GM23338 (cell line): ENCODE results near the gene HACD3. TPM values are rescaled to one million over a fixed set of nuclear protein-coding genes. Genes with fewer than 3 reads are reported as not detected.

ENCODE experiments used
- ATAC-seq: fragments of 200-7000 bp; cut with Tn5 transposase; 3 replicates; pipeline ENCODE4 v1.9.1; 2020
- DNase-seq: peaks from one replicate; pipeline ENCODE4 v3.0.0-alpha.2; 2015; ENCODE audit warnings: low spot score
- H2AFZ ChIP-seq: fragments of 200-600 bp; sonication (generic); 2 replicates; pipeline ENCODE4 v1.8.0; 2016; ENCODE audit warnings: antibody characterized with exemption, mild to moderate bottlenecking, moderate library complexity
- H3F3A ChIP-seq: fragments of 200-600 bp; sonication (generic); replicated peaks from 2 replicates; pipeline ENCODE4 v1.8.0; 2017; ENCODE audit warnings: antibody characterized with exemption, mixed run types, low read depth
- H3K27ac ChIP-seq: fragments of 200-600 bp; sonication (generic); 2 replicates; pipeline ENCODE4 v1.6.1; 2016; ENCODE audit warnings: low read depth
- H3K27me3 ChIP-seq: fragments of 200-600 bp; sonication (generic); 2 replicates; pipeline ENCODE4 v1.8.0; 2016; ENCODE audit warnings: mild to moderate bottlenecking, mixed run types, moderate library complexity; ENCODE audit not compliant: insufficient read depth
- H3K36me3 ChIP-seq: fragments of 200-600 bp; sonication (generic); 2 replicates; pipeline ENCODE4 v1.8.0; 2016; ENCODE audit warnings: mild to moderate bottlenecking; ENCODE audit not compliant: insufficient read depth
- H3K4me1 ChIP-seq: fragments of 200-600 bp; sonication (generic); 2 replicates; pipeline ENCODE4 v1.8.0; 2016; ENCODE audit warnings: mild to moderate bottlenecking, moderate library complexity; ENCODE audit not compliant: insufficient read depth
- H3K4me2 ChIP-seq: fragments of 200-600 bp; sonication (generic); 2 replicates; pipeline ENCODE4 v1.7.1; 2017; ENCODE audit warnings: mixed run types
- H3K4me3 ChIP-seq: fragments of 200-600 bp; sonication (generic); 2 replicates; pipeline ENCODE4 v1.6.1; 2016; ENCODE audit warnings: mixed run types
- H3K79me2 ChIP-seq: fragments of 200-600 bp; sonication (generic); replicated peaks from 2 replicates; pipeline ENCODE4 v1.8.0; 2017; ENCODE audit warnings: mild to moderate bottlenecking; ENCODE audit not compliant: insufficient read depth
- H3K9me2 ChIP-seq: fragments of 200-600 bp; sonication (generic); 2 replicates; pipeline ENCODE4 v1.8.0; 2017; ENCODE audit not compliant: insufficient read depth
- H4K20me1 ChIP-seq: fragments of 200-600 bp; sonication (generic); replicated peaks from 2 replicates; pipeline ENCODE4 v1.8.0; 2017; ENCODE audit warnings: mild to moderate bottlenecking; ENCODE audit not compliant: insufficient read depth
- H3K27ac Mint-ChIP-seq: 2 replicates; pipeline ENCODE4 v1.8.0; 2020; ENCODE audit warnings: inconsistent platforms, mild to moderate bottlenecking, moderate library complexity, mixed read lengths
- H3K27me3 Mint-ChIP-seq: 3 replicates; pipeline ENCODE4 v1.8.0; 2022; ENCODE audit warnings: low read depth, mild to moderate bottlenecking, moderate library complexity, mixed read lengths, inconsistent platforms; ENCODE audit not compliant: insufficient read depth, poor library complexity
- H3K36me3 Mint-ChIP-seq: 3 replicates; pipeline ENCODE4 v1.8.0; 2021; ENCODE audit warnings: low read depth, mild to moderate bottlenecking, inconsistent platforms, moderate library complexity, mixed read lengths
- H3K4me1 Mint-ChIP-seq: 3 replicates; pipeline ENCODE4 v1.8.0; 2020; ENCODE audit warnings: mild to moderate bottlenecking, inconsistent platforms, mixed read lengths
- H3K4me3 Mint-ChIP-seq: 3 replicates; pipeline ENCODE4 v1.8.0; 2021; ENCODE audit warnings: moderate library complexity, mild to moderate bottlenecking, inconsistent platforms, mixed read lengths
- H3K9me3 Mint-ChIP-seq: 3 replicates; pipeline ENCODE4 v1.8.0; 2020; ENCODE audit warnings: moderate library complexity, mild to moderate bottlenecking, inconsistent platforms, mixed read lengths
- CREB1 ChIP-seq: fragments of 250-450 bp; sonication (Bioruptor Pico); IDR thresholded peaks from 2 replicates; pipeline ENCODE4 v1.5.0; 2020; ENCODE audit warnings: low read depth, mild to moderate bottlenecking, moderate library complexity
- EZH2 ChIP-seq: fragments of 200-600 bp; sonication (generic); IDR thresholded peaks from one replicate; pipeline ENCODE4 v1.8.0; 2017; ENCODE audit warnings: antibody characterized with exemption, mild to moderate bottlenecking, low read depth; ENCODE audit not compliant: unreplicated experiment
- EZH2phosphoT487 ChIP-seq: fragments of 200-600 bp; sonication (generic); IDR thresholded peaks from one replicate; pipeline ENCODE4 v1.8.1; 2018; ENCODE audit warnings: antibody characterized with exemption; ENCODE audit not compliant: unreplicated experiment
- JUNB ChIP-seq: IDR thresholded peaks from one replicate; pipeline ENCODE4 v1.6.1; 2016; ENCODE audit warnings: antibody characterized with exemption; ENCODE audit not compliant: unreplicated experiment
- NANOG ChIP-seq: IDR thresholded peaks from 2 replicates; pipeline ENCODE4 v1.6.1; 2016; ENCODE audit warnings: antibody characterized with exemption, borderline replicate concordance
- POLR2AphosphoS5 ChIP-seq: IDR thresholded peaks from 2 replicates; pipeline ENCODE4 v1.6.1; 2016; ENCODE audit warnings: antibody characterized with exemption, low read depth
- STAT1 ChIP-seq: IDR thresholded peaks from one replicate; pipeline ENCODE4 v1.6.1; 2016; ENCODE audit warnings: antibody characterized with exemption; ENCODE audit not compliant: unreplicated experiment
- ZNF114 ChIP-seq: fragments of 250-450 bp; sonication (Bioruptor Pico); IDR thresholded peaks from 2 replicates; pipeline ENCODE4 v1.5.0; 2020; ENCODE audit warnings: mild to moderate bottlenecking, moderate library complexity
- ZNF331 ChIP-seq: fragments of 250-450 bp; sonication (Bioruptor Pico); IDR thresholded peaks from 2 replicates; pipeline ENCODE4 v1.5.0; 2020; ENCODE audit warnings: low read depth, mild to moderate bottlenecking, moderate library complexity
- polyA plus RNA-seq: library from polyadenylated mRNA; unstranded; fragments of >200 nt; fragmentation: Nextera tagmentation; extraction: Ambion mirVana; gene quantifications from 2 replicates; pipeline ENCODE4 v1.2.1, GENCODE V29; 2016
- total RNA-seq: library from RNA; depleted of rRNA; stranded (reverse); fragments of >200 nt; shearing (Covaris generic); gene quantifications from 2 replicates; pipeline ENCODE4 v1.2.3, GENCODE V29; 2014
- TF ChIP-seq, protein P1 (sequence below): fragments of 250-450 bp; sonication (Bioruptor Pico); IDR thresholded peaks from 2 replicates; pipeline ENCODE4 v1.5.0; 2020; ENCODE audit warnings: mild to moderate bottlenecking, moderate library complexity
- TF ChIP-seq, protein P2 (sequence below): IDR thresholded peaks from one replicate; pipeline ENCODE4 v1.6.1; 2018; ENCODE audit warnings: antibody characterized with exemption; ENCODE audit not compliant: unreplicated experiment
- TF ChIP-seq, protein P3 (sequence below), 2 experiments: fragments of 200-600 bp in 1 of 2; sonication (generic) in 1 of 2; conservative IDR thresholded peaks; 2 replicates each; pipeline versions ENCODE4 v1.5.1 to v1.6.1; 2016 to 2017; ENCODE audit warnings: antibody characterized with exemption in 2 of 2, low read depth in 2 of 2, mild to moderate bottlenecking in 2 of 2, moderate library complexity in 1 of 2

Gene HACD3
- total and polyA plus RNA-seq, 2 experiments from 2014 or later = 123 to 131 TPM

DNA sequence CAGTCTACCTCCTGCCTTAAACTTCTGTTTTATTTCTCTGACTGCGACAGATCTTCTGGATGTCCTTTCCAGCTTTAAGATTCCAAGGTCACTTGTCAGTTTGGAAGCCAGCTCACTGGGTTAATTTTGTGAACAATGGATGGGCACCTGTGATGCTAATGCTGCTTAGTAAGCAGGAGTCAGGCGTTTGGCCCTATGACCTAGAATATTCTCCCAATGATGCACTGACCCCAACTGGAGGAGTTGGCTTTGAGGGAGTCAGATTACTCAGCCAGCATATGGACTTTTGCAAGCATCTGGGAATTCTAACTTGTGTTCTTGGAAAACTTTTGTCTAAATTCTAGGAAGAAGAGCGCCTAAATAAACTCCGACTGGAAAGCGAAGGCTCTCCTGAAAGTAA, 28.1 kb downstream of the HACD3 start (continued):
- no peak for TF ChIP-seq EZH2phosphoT487

DNA sequence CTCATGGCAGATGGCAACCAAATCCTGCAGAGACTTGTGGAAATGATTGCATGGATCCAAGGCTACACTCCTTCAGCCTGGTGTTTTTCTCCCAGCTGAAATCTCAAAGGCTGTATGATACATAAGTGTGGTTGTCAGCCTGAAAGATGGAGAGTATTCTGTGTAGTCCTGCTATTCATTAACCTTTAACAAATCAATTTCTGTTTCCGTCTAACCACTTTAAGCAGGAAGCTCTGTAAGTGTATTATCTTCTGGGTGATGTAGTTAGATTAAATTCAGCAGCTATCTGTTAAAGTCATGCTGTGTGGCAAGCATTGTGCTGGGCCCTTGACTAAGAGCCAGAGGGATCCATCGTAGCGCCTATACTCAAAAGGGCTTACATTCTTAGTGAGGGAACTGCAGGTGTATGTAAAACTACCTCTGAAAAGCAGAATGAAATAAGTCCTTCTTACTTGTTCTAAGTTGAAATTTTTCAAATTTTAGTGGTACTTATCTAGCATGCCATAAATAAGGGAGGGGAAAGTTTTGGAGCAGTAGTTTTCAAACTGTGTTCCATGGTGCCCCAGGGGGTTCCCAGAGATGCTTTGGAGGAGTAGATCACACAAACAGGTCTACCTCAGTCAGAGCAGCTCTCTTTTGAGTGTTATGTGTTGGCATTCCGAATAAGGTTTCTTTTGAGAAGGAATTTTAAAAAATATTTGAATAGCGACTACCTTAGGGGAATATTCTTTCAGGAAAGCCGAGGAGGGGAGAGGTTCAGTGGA, 28.9 kb downstream of the HACD3 start:
- TF ChIP-seq, protein P1, sequence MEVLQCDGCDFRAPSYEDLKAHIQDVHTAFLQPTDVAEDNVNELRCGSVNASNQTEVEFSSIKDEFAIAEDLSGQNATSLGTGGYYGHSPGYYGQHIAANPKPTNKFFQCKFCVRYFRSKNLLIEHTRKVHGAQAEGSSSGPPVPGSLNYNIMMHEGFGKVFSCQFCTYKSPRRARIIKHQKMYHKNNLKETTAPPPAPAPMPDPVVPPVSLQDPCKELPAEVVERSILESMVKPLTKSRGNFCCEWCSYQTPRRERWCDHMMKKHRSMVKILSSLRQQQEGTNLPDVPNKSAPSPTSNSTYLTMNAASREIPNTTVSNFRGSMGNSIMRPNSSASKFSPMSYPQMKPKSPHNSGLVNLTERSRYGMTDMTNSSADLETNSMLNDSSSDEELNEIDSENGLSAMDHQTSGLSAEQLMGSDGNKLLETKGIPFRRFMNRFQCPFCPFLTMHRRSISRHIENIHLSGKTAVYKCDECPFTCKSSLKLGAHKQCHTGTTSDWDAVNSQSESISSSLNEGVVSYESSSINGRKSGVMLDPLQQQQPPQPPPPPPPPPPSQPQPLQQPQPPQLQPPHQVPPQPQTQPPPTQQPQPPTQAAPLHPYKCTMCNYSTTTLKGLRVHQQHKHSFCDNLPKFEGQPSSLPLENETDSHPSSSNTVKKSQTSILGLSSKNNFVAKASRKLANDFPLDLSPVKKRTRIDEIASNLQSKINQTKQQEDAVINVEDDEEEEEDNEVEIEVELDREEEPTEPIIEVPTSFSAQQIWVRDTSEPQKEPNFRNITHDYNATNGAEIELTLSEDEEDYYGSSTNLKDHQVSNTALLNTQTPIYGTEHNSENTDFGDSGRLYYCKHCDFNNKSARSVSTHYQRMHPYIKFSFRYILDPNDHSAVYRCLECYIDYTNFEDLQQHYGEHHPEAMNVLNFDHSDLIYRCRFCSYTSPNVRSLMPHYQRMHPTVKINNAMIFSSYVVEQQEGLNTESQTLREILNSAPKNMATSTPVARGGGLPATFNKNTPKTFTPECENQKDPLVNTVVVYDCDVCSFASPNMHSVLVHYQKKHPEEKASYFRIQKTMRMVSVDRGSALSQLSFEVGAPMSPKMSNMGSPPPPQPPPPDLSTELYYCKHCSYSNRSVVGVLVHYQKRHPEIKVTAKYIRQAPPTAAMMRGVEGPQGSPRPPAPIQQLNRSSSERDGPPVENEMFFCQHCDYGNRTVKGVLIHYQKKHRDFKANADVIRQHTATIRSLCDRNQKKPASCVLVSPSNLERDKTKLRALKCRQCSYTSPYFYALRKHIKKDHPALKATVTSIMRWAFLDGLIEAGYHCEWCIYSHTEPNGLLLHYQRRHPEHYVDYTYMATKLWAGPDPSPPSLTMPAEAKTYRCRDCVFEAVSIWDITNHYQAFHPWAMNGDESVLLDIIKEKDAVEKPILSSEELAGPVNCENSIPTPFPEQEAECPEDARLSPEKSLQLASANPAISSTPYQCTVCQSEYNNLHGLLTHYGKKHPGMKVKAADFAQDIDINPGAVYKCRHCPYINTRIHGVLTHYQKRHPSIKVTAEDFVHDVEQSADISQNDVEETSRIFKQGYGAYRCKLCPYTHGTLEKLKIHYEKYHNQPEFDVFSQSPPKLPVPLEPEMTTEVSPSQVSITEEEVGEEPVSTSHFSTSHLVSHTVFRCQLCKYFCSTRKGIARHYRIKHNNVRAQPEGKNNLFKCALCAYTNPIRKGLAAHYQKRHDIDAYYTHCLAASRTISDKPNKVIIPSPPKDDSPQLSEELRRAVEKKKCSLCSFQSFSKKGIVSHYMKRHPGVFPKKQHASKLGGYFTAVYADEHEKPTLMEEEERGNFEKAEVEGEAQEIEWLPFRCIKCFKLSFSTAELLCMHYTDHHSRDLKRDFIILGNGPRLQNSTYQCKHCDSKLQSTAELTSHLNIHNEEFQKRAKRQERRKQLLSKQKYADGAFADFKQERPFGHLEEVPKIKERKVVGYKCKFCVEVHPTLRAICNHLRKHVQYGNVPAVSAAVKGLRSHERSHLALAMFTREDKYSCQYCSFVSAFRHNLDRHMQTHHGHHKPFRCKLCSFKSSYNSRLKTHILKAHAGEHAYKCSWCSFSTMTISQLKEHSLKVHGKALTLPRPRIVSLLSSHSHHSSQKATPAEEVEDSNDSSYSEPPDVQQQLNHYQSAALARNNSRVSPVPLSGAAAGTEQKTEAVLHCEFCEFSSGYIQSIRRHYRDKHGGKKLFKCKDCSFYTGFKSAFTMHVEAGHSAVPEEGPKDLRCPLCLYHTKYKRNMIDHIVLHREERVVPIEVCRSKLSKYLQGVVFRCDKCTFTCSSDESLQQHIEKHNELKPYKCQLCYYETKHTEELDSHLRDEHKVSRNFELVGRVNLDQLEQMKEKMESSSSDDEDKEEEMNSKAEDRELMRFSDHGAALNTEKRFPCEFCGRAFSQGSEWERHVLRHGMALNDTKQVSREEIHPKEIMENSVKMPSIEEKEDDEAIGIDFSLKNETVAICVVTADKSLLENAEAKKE (CRISPR knock-in tag) = no peak
- no peak for TF ChIP-seq EZH2phosphoT487
- TF ChIP-seq, protein P2, sequence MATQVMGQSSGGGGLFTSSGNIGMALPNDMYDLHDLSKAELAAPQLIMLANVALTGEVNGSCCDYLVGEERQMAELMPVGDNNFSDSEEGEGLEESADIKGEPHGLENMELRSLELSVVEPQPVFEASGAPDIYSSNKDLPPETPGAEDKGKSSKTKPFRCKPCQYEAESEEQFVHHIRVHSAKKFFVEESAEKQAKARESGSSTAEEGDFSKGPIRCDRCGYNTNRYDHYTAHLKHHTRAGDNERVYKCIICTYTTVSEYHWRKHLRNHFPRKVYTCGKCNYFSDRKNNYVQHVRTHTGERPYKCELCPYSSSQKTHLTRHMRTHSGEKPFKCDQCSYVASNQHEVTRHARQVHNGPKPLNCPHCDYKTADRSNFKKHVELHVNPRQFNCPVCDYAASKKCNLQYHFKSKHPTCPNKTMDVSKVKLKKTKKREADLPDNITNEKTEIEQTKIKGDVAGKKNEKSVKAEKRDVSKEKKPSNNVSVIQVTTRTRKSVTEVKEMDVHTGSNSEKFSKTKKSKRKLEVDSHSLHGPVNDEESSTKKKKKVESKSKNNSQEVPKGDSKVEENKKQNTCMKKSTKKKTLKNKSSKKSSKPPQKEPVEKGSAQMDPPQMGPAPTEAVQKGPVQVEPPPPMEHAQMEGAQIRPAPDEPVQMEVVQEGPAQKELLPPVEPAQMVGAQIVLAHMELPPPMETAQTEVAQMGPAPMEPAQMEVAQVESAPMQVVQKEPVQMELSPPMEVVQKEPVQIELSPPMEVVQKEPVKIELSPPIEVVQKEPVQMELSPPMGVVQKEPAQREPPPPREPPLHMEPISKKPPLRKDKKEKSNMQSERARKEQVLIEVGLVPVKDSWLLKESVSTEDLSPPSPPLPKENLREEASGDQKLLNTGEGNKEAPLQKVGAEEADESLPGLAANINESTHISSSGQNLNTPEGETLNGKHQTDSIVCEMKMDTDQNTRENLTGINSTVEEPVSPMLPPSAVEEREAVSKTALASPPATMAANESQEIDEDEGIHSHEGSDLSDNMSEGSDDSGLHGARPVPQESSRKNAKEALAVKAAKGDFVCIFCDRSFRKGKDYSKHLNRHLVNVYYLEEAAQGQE = no peak
- no peak for TF ChIP-seq JUNB
- no peak for TF ChIP-seq NANOG
- no peak for TF ChIP-seq CREB1 (CRISPR knock-in tag)
- TF ChIP-seq ZNF331 (CRISPR knock-in tag) = no peak
- TF ChIP-seq STAT1 = no peak
- TF ChIP-seq, protein P3, sequence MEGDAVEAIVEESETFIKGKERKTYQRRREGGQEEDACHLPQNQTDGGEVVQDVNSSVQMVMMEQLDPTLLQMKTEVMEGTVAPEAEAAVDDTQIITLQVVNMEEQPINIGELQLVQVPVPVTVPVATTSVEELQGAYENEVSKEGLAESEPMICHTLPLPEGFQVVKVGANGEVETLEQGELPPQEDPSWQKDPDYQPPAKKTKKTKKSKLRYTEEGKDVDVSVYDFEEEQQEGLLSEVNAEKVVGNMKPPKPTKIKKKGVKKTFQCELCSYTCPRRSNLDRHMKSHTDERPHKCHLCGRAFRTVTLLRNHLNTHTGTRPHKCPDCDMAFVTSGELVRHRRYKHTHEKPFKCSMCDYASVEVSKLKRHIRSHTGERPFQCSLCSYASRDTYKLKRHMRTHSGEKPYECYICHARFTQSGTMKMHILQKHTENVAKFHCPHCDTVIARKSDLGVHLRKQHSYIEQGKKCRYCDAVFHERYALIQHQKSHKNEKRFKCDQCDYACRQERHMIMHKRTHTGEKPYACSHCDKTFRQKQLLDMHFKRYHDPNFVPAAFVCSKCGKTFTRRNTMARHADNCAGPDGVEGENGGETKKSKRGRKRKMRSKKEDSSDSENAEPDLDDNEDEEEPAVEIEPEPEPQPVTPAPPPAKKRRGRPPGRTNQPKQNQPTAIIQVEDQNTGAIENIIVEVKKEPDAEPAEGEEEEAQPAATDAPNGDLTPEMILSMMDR (conservative IDR thresholded peaks at IDR 0.05; ENCODE audit: low read depth in 2 of 2) = no peak
- no peak for TF ChIP-seq ZNF114 (CRISPR knock-in tag)
- TF ChIP-seq POLR2AphosphoS5 = no peak
- no peak for TF ChIP-seq EZH2

More for the DNA sequence above, 28.9 kb downstream of the HACD3 start:
- H3K4me3 ChIP-seq = no peak overlapping the region
- no peaks in the 10 kb centered on the region for H3K27me3 ChIP-seq
- Mint-ChIP-seq H3K36me3 (peaks cover 95% of the 10 kb centered on the region), H3K27me3 (no peaks in the 10 kb centered on the region), H3K9me3 (no peaks in the 10 kb centered on the region; the same call in 2 of the 3 replicates), H3K27ac (no peak overlapping the region), H3K4me1 (no peaks in the 10 kb centered on the region), H3K4me3 (no peak overlapping the region)
- peaks cover 31% of the 10 kb centered on the region; the same call in 1 of the 2 replicates for H3K79me2 ChIP-seq
- H3F3A ChIP-seq = peaks cover 4% of the 10 kb centered on the region; the same call in 1 of the 2 replicates
- no peak overlapping the region for H3K4me2 ChIP-seq
- DNase-seq (no peak), ATAC-seq (no peak)
- peaks cover 16% of the 10 kb centered on the region for H4K20me1 ChIP-seq
- H3K36me3 ChIP-seq = peaks cover 51% of the 10 kb centered on the region
- H3K4me1 ChIP-seq = no peaks in the 10 kb centered on the region
- H3K9me2 ChIP-seq = no peaks in the 10 kb centered on the region
- H2AFZ ChIP-seq = no peak overlapping the region
- no peak overlapping the region for H3K27ac ChIP-seq
